ENCODE measurements around the gene LRRC36. TPM values are rescaled to one million over a fixed set of nuclear protein-coding genes. Genes with fewer than 3 reads are reported as not detected.
A peak's percentile ranks its signal among the peaks of the same experiment; 100 is the strongest.

LRRC36 gene
- total RNA-seq = under 1 TPM in 4 of 7 donors, not detected in 3; 0.46 to 0.98 (median 0.75) TPM
- polyA plus RNA-seq = 1 to 10 TPM in 1 of 3 donors, under 1 TPM in 2; 0.48 to 2.3 (median 0.56) TPM
- long read RNA-seq, donor 1 = 0 reads
- long read RNA-seq, donor 2 = 0 reads

- Histone ChIP-seq H3K4me3 (peak within 1 kb of the TSS; percentile 25 to 73 (median 38)), H3K36me3 (no peaks in the 10 kb centered on the region), H3K27ac (peak within 1 kb of the TSS in 7 of 8 donors; percentile 14 to 61 (median 51)), H3K9me3 (no peaks in the 10 kb centered on the region), H3K27me3 (replicated peaks in 1 of 7) (peaks cover 0 to 23% (median 0%) of the 10 kb centered on the region in 7 donors), H3K4me1 (peaks cover 6 to 41% (median 36%) of the 10 kb centered on the region in 6 donors)
- 9 to 13% (median 10%) methylated on average over 44 to 61 of the region's 61 CpGs for WGBS, 5 donors
- TF ChIP-seq POLR2A (IDR thresholded peaks at IDR 0.05) (no peak), CTCF (IDR thresholded peaks at IDR 0.05 in 8 of 11, conservative IDR thresholded peaks at IDR 0.05 in 3 of 11) (peak in 7 of 11 experiments; percentile 18 to 53 (median 49)), POLR2AphosphoS5 (IDR thresholded peaks at IDR 0.05) (peak in 1 of 3 donors; percentile 34)
- intact Hi-C loops (cut with DNase I; ENCODE audit: low total_unique reads) = no loop called here
- peak; percentile 84 for DNase-seq
These were observed at the start of gene LRRC36, which contains the start of gene KCTD19 for GRCh38 chr16:67326472-67327309. LRRC36 (plus strand) TSS chr16:67326815; CDS start chr16:67326863, 48 bp downstream. KCTD19 (minus strand) TSS chr16:67326741; CDS start chr16:67326707, 34 bp downstream.

GRCh38 chr16:67277294-67277998 lies 49.2 kb upstream of the LRRC36 start:
- Histone ChIP-seq H3K9me3 (no peaks in the 10 kb centered on the region), H3K4me1 (peaks cover 11 to 33% (median 25%) of the 10 kb centered on the region in 6 donors), H3K27me3 (replicated peaks in 1 of 7) (no peaks in the 10 kb centered on the region), H3K36me3 (peaks cover 0 to 29% (median 0%) of the 10 kb centered on the region in 6 donors), H3K4me3 (peak overlapping the region in 1 of 8 donors; percentile 83), H3K27ac (peak overlapping the region in 6 of 8 donors; percentile 39 to 80 (median 70))
- no peak for DNase-seq
- TF ChIP-seq POLR2A (IDR thresholded peaks at IDR 0.05) (no peak), CTCF (IDR thresholded peaks at IDR 0.05 in 8 of 11, conservative IDR thresholded peaks at IDR 0.05 in 3 of 11) (no peak), POLR2AphosphoS5 (IDR thresholded peaks at IDR 0.05) (no peak)
- WGBS, 5 donors = 91 to 95% (median 93%) methylated on average over 4 of the region's 4 CpGs
- intact Hi-C loops (cut with DNase I; ENCODE audit: low total_unique reads) = no loop called here

- Histone ChIP-seq H3K9me3 (no peaks in the 10 kb centered on the region), H3K27ac (peak overlapping the region in 7 of 8 donors; percentile 48 to 80 (median 68)), H3K4me3 (peak overlapping the region; percentile 51 to 83 (median 66)), H3K4me1 (peaks cover 11 to 33% (median 25%) of the 10 kb centered on the region in 6 donors), H3K36me3 (peaks cover 0 to 25% (median 0%) of the 10 kb centered on the region in 6 donors), H3K27me3 (replicated peaks in 1 of 7) (no peaks in the 10 kb centered on the region)
- TF ChIP-seq CTCF (IDR thresholded peaks at IDR 0.05 in 8 of 11, conservative IDR thresholded peaks at IDR 0.05 in 3 of 11) = no peak
- no peak for TF ChIP-seq POLR2A (IDR thresholded peaks at IDR 0.05)
- TF ChIP-seq POLR2AphosphoS5 (IDR thresholded peaks at IDR 0.05) = no peak
- DNase-seq = peak; percentile 54
- WGBS, 5 donors = 57 to 83% (median 68%) methylated on average over 7 to 13 of the region's 13 CpGs
- intact Hi-C loops (cut with DNase I; ENCODE audit: low total_unique reads) = no loop called here
These were observed 48.4 kb upstream of the LRRC36 start for GRCh38 chr16:67277999-67278772.
